Cardiac muscle cell (in vitro differentiated cells and primary cell): ENCODE results near the gene UNC5C. TPM values are rescaled to one million over a fixed set of nuclear protein-coding genes. Genes with fewer than 3 reads are reported as not detected.

ENCODE experiments used
- DNase-seq, 2 donors: peaks; one replicate each; pipeline versions ENCODE4 v3.0.0 to v3.0.0-alpha.2; 2010 to 2017; ENCODE audit warnings: low read depth in 1 of 2, low spot score in 1 of 2
- H3K27ac ChIP-seq: fragments of 200-600 bp; sonication (generic); 2 replicates; pipeline ENCODE4 v1.5.1; 2016
- H3K27me3 ChIP-seq: fragments of 200-600 bp; sonication (generic); 2 replicates; pipeline ENCODE4 v1.6.0; 2016; ENCODE audit warnings: control low read depth
- H3K36me3 ChIP-seq: fragments of 200-600 bp; sonication (generic); 2 replicates; pipeline ENCODE4 v1.5.1; 2016; ENCODE audit warnings: control low read depth
- H3K4me1 ChIP-seq: fragments of 200-600 bp; sonication (generic); 2 replicates; pipeline ENCODE4 v1.8.1; 2017; ENCODE audit warnings: low read depth, mild to moderate bottlenecking, mixed run types
- H3K4me3 ChIP-seq: fragments of 200-600 bp; sonication (generic); 2 replicates; pipeline ENCODE4 v1.5.1; 2016; ENCODE audit warnings: mild to moderate bottlenecking
- H3K9me3 ChIP-seq: fragments of 200-600 bp; sonication (generic); 2 replicates; pipeline ENCODE4 v1.5.1; 2017; ENCODE audit warnings: low read depth, mild to moderate bottlenecking, control low read depth
- CTCF ChIP-seq: IDR thresholded peaks from 2 replicates; pipeline ENCODE4 v1.5.1; 2012; ENCODE audit warnings: low read depth, mild to moderate bottlenecking, low read length
- polyA plus RNA-seq: library from polyadenylated mRNA; unstranded; fragments of >200 nt; fragmentation: Nextera tagmentation; extraction: Ambion mirVana; gene quantifications from 2 replicates; pipeline ENCODE4 v1.2.1, GENCODE V29; 2016
- total RNA-seq: library from RNA; depleted of rRNA; stranded (reverse); fragments of >200 nt; gene quantifications from 2 replicates; pipeline ENCODE4 v1.2.3, GENCODE V29; 2016

UNC5C gene
- total and polyA plus RNA-seq, 2 experiments from 2014 or later, result 13.4 to 28.4 TPM

- DNase-seq, result no peak
- no peak for TF ChIP-seq CTCF
- H3K4me1 ChIP-seq, result peaks cover 8% of the 10 kb centered on the region
- no peaks in the 10 kb centered on the region for H3K36me3 ChIP-seq
- no peak overlapping the region for H3K27ac ChIP-seq
- no peak overlapping the region for H3K4me3 ChIP-seq
- no peaks in the 10 kb centered on the region for H3K9me3 ChIP-seq
- H3K27me3 ChIP-seq, result no peaks in the 10 kb centered on the region
Observed at GRCh38 chr4:95367824-95368223, 180.9 kb downstream of the UNC5C start.

GRCh38 chr4:95363966-95364365 is 184.8 kb downstream of the UNC5C start:
- Histone ChIP-seq H3K4me3 (no peak overlapping the region), H3K4me1 (peaks cover 10% of the 10 kb centered on the region), H3K27ac (peak overlapping the region; percentile 16), H3K9me3 (no peaks in the 10 kb centered on the region), H3K27me3 (no peaks in the 10 kb centered on the region), H3K36me3 (no peaks in the 10 kb centered on the region)
- DNase-seq, result peak in 1 of 2 donors; percentile 17
- no peak for TF ChIP-seq CTCF

- DNase-seq, result no peak
- no peak for TF ChIP-seq CTCF
- no peaks in the 10 kb centered on the region for H3K36me3 ChIP-seq
- H3K27ac ChIP-seq, result peak overlapping the region; percentile 16
- H3K4me1 ChIP-seq, result peaks cover 15% of the 10 kb centered on the region
- H3K4me3 ChIP-seq, result no peak overlapping the region
- no peaks in the 10 kb centered on the region for H3K9me3 ChIP-seq
- no peaks in the 10 kb centered on the region for H3K27me3 ChIP-seq
Observed at GRCh38 chr4:95363559-95363925, 185.2 kb downstream of the UNC5C start.

- peak; percentile 32 to 67 for DNase-seq
- no peak overlapping the region for H3K4me3 ChIP-seq
Observed at GRCh38 chr4:95362906-95363558, 185.7 kb downstream of the UNC5C start.

GRCh38 chr4:95362066-95362465 is 186.7 kb downstream of the UNC5C start:
- no peak for TF ChIP-seq CTCF
- Histone ChIP-seq H3K27me3 (no peaks in the 10 kb centered on the region), H3K4me3 (no peak overlapping the region), H3K9me3 (no peaks in the 10 kb centered on the region), H3K27ac (no peak overlapping the region), H3K4me1 (peaks cover 19% of the 10 kb centered on the region), H3K36me3 (no peaks in the 10 kb centered on the region)
- no peak for DNase-seq

More at GRCh38 chr4:95362906-95363558, 185.7 kb downstream of the UNC5C start:
- peak; percentile 50 for TF ChIP-seq CTCF
- H3K36me3 ChIP-seq, result no peaks in the 10 kb centered on the region
- H3K4me1 ChIP-seq, result peaks cover 19% of the 10 kb centered on the region
- no peaks in the 10 kb centered on the region for H3K27me3 ChIP-seq
- H3K9me3 ChIP-seq, result no peaks in the 10 kb centered on the region
- H3K27ac ChIP-seq, result no peak overlapping the region
